ENCODE data around the gene MRPS18A.
A peak's percentile ranks its signal among the peaks of the same experiment; 100 is the strongest.
"Not testable (repeated sequence)": the region's sequence is repeated elsewhere in the genome, so short reads cannot be mapped to it uniquely, and the experiment has no call there.

The MRPS18A gene

GRCh38 chr6:43635387-43636307, 51.9 kb downstream of the MRPS18A start, which contains the start of gene MAD2L1BP:
MAD2L1BP (plus strand) TSS chr6:43635840; CDS start chr6:43635876, 36 bp downstream.
- DNase-seq (ENCODE audit: low spot score), result peak; percentile 81

GRCh38 chr6:43634702-43635303, 52.8 kb downstream of the MRPS18A start:
- no peak for DNase-seq (ENCODE audit: low spot score)

- not testable (repeated sequence) for DNase-seq (ENCODE audit: low spot score)
Measured at GRCh38 chr6:43633002-43633401, 54.6 kb downstream of the MRPS18A start.

GRCh38 chr6:43630980-43631619, 56.5 kb downstream of the MRPS18A start:
- no peak for DNase-seq (ENCODE audit: low spot score)

GRCh38 chr6:43629505-43630300, 57.9 kb downstream of the MRPS18A start:
- peak; percentile 96 for DNase-seq (ENCODE audit: low spot score)

GRCh38 chr6:43629104-43629504, 58.5 kb downstream of the MRPS18A start, which contains the start of gene GTPBP2:
GTPBP2 (minus strand) TSS chr6:43629264; CDS start chr6:43629162, 102 bp downstream.
- peak; percentile 96 for DNase-seq (ENCODE audit: low spot score)

GRCh38 chr6:43628393-43629103, 59.0 kb downstream of the MRPS18A start:
- peak; percentile 68 for DNase-seq (ENCODE audit: low spot score)

- DNase-seq (ENCODE audit: low spot score), result no peak
Measured at GRCh38 chr6:43627008-43627825, 60.4 kb downstream of the MRPS18A start.

- DNase-seq (ENCODE audit: low spot score), result no peak
Measured at GRCh38 chr6:43625393-43625992, 62.1 kb downstream of the MRPS18A start.

GRCh38 chr6:43624786-43625288, 62.8 kb downstream of the MRPS18A start:
- no peak for DNase-seq (ENCODE audit: low spot score)

GRCh38 chr6:43623880-43624785, 63.5 kb downstream of the MRPS18A start:
- DNase-seq (ENCODE audit: low spot score), result no peak

GRCh38 chr6:43622541-43622940, 65.0 kb downstream of the MRPS18A start:
- no peak for DNase-seq (ENCODE audit: low spot score)

GRCh38 chr6:43621836-43622180, 65.8 kb downstream of the MRPS18A start:
- no peak for DNase-seq (ENCODE audit: low spot score)

All from germinal center (tissue), 1 donor.